GM23338 (cell line): Measurements from ENCODE around the gene USP46. TPM values are rescaled to one million over a fixed set of nuclear protein-coding genes. Genes with fewer than 3 reads are reported as not detected.
A peak's percentile ranks its signal among the peaks of the same experiment; 100 is the strongest.

ENCODE experiments used
- ATAC-seq: fragments of 200-7000 bp; cut with Tn5 transposase; 3 replicates; pipeline ENCODE4 v1.9.1; 2020
- DNase-seq: peaks from one replicate; pipeline ENCODE4 v3.0.0-alpha.2; 2015; ENCODE audit warnings: low spot score
- H2AFZ ChIP-seq: fragments of 200-600 bp; sonication (generic); 2 replicates; pipeline ENCODE4 v1.8.0; 2016; ENCODE audit warnings: antibody characterized with exemption, mild to moderate bottlenecking, moderate library complexity
- H3F3A ChIP-seq: fragments of 200-600 bp; sonication (generic); replicated peaks from 2 replicates; pipeline ENCODE4 v1.8.0; 2017; ENCODE audit warnings: antibody characterized with exemption, mixed run types, low read depth
- H3K27ac ChIP-seq: fragments of 200-600 bp; sonication (generic); 2 replicates; pipeline ENCODE4 v1.6.1; 2016; ENCODE audit warnings: low read depth
- H3K27me3 ChIP-seq: fragments of 200-600 bp; sonication (generic); 2 replicates; pipeline ENCODE4 v1.8.0; 2016; ENCODE audit warnings: mild to moderate bottlenecking, mixed run types, moderate library complexity; ENCODE audit not compliant: insufficient read depth
- H3K36me3 ChIP-seq: fragments of 200-600 bp; sonication (generic); 2 replicates; pipeline ENCODE4 v1.8.0; 2016; ENCODE audit warnings: mild to moderate bottlenecking; ENCODE audit not compliant: insufficient read depth
- H3K4me1 ChIP-seq: fragments of 200-600 bp; sonication (generic); 2 replicates; pipeline ENCODE4 v1.8.0; 2016; ENCODE audit warnings: mild to moderate bottlenecking, moderate library complexity; ENCODE audit not compliant: insufficient read depth
- H3K4me2 ChIP-seq: fragments of 200-600 bp; sonication (generic); 2 replicates; pipeline ENCODE4 v1.7.1; 2017; ENCODE audit warnings: mixed run types
- H3K4me3 ChIP-seq: fragments of 200-600 bp; sonication (generic); 2 replicates; pipeline ENCODE4 v1.6.1; 2016; ENCODE audit warnings: mixed run types
- H3K79me2 ChIP-seq: fragments of 200-600 bp; sonication (generic); replicated peaks from 2 replicates; pipeline ENCODE4 v1.8.0; 2017; ENCODE audit warnings: mild to moderate bottlenecking; ENCODE audit not compliant: insufficient read depth
- H3K9me2 ChIP-seq: fragments of 200-600 bp; sonication (generic); 2 replicates; pipeline ENCODE4 v1.8.0; 2017; ENCODE audit not compliant: insufficient read depth
- H4K20me1 ChIP-seq: fragments of 200-600 bp; sonication (generic); replicated peaks from 2 replicates; pipeline ENCODE4 v1.8.0; 2017; ENCODE audit warnings: mild to moderate bottlenecking; ENCODE audit not compliant: insufficient read depth
- H3K27ac Mint-ChIP-seq: 2 replicates; pipeline ENCODE4 v1.8.0; 2020; ENCODE audit warnings: inconsistent platforms, mild to moderate bottlenecking, moderate library complexity, mixed read lengths
- H3K27me3 Mint-ChIP-seq: 3 replicates; pipeline ENCODE4 v1.8.0; 2022; ENCODE audit warnings: low read depth, mild to moderate bottlenecking, moderate library complexity, mixed read lengths, inconsistent platforms; ENCODE audit not compliant: insufficient read depth, poor library complexity
- H3K36me3 Mint-ChIP-seq: 3 replicates; pipeline ENCODE4 v1.8.0; 2021; ENCODE audit warnings: low read depth, mild to moderate bottlenecking, inconsistent platforms, moderate library complexity, mixed read lengths
- H3K4me1 Mint-ChIP-seq: 3 replicates; pipeline ENCODE4 v1.8.0; 2020; ENCODE audit warnings: mild to moderate bottlenecking, inconsistent platforms, mixed read lengths
- H3K4me3 Mint-ChIP-seq: 3 replicates; pipeline ENCODE4 v1.8.0; 2021; ENCODE audit warnings: moderate library complexity, mild to moderate bottlenecking, inconsistent platforms, mixed read lengths
- H3K9me3 Mint-ChIP-seq: 3 replicates; pipeline ENCODE4 v1.8.0; 2020; ENCODE audit warnings: moderate library complexity, mild to moderate bottlenecking, inconsistent platforms, mixed read lengths
- CREB1 ChIP-seq: fragments of 250-450 bp; sonication (Bioruptor Pico); IDR thresholded peaks from 2 replicates; pipeline ENCODE4 v1.5.0; 2020; ENCODE audit warnings: low read depth, mild to moderate bottlenecking, moderate library complexity
- CTCF ChIP-seq, 2 experiments: fragments of 200-600 bp in 1 of 2; sonication (generic) in 1 of 2; conservative IDR thresholded peaks; 2 replicates each; pipeline versions ENCODE4 v1.5.1 to v1.6.1; 2016 to 2017; ENCODE audit warnings: antibody characterized with exemption in 2 of 2, low read depth in 2 of 2, mild to moderate bottlenecking in 2 of 2, moderate library complexity in 1 of 2
- ETS1 ChIP-seq: IDR thresholded peaks from 2 replicates; pipeline ENCODE4 v1.6.1; 2016; ENCODE audit warnings: antibody characterized with exemption
- EZH2 ChIP-seq: fragments of 200-600 bp; sonication (generic); IDR thresholded peaks from one replicate; pipeline ENCODE4 v1.8.0; 2017; ENCODE audit warnings: antibody characterized with exemption, mild to moderate bottlenecking, low read depth; ENCODE audit not compliant: unreplicated experiment
- EZH2phosphoT487 ChIP-seq: fragments of 200-600 bp; sonication (generic); IDR thresholded peaks from one replicate; pipeline ENCODE4 v1.8.1; 2018; ENCODE audit warnings: antibody characterized with exemption; ENCODE audit not compliant: unreplicated experiment
- JUNB ChIP-seq: IDR thresholded peaks from one replicate; pipeline ENCODE4 v1.6.1; 2016; ENCODE audit warnings: antibody characterized with exemption; ENCODE audit not compliant: unreplicated experiment
- NANOG ChIP-seq: IDR thresholded peaks from 2 replicates; pipeline ENCODE4 v1.6.1; 2016; ENCODE audit warnings: antibody characterized with exemption, borderline replicate concordance
- POLR2AphosphoS5 ChIP-seq: IDR thresholded peaks from 2 replicates; pipeline ENCODE4 v1.6.1; 2016; ENCODE audit warnings: antibody characterized with exemption, low read depth
- REST ChIP-seq: IDR thresholded peaks from one replicate; pipeline ENCODE4 v1.6.1; 2018; ENCODE audit warnings: antibody characterized with exemption; ENCODE audit not compliant: unreplicated experiment
- STAT1 ChIP-seq: IDR thresholded peaks from one replicate; pipeline ENCODE4 v1.6.1; 2016; ENCODE audit warnings: antibody characterized with exemption; ENCODE audit not compliant: unreplicated experiment
- ZNF114 ChIP-seq: fragments of 250-450 bp; sonication (Bioruptor Pico); IDR thresholded peaks from 2 replicates; pipeline ENCODE4 v1.5.0; 2020; ENCODE audit warnings: mild to moderate bottlenecking, moderate library complexity
- ZNF331 ChIP-seq: fragments of 250-450 bp; sonication (Bioruptor Pico); IDR thresholded peaks from 2 replicates; pipeline ENCODE4 v1.5.0; 2020; ENCODE audit warnings: low read depth, mild to moderate bottlenecking, moderate library complexity
- polyA plus RNA-seq: library from polyadenylated mRNA; unstranded; fragments of >200 nt; fragmentation: Nextera tagmentation; extraction: Ambion mirVana; gene quantifications from 2 replicates; pipeline ENCODE4 v1.2.1, GENCODE V29; 2016
- total RNA-seq: library from RNA; depleted of rRNA; stranded (reverse); fragments of >200 nt; shearing (Covaris generic); gene quantifications from 2 replicates; pipeline ENCODE4 v1.2.3, GENCODE V29; 2014
- TF ChIP-seq, protein P1 (sequence below): fragments of 250-450 bp; sonication (Bioruptor Pico); IDR thresholded peaks from 2 replicates; pipeline ENCODE4 v1.5.0; 2020; ENCODE audit warnings: mild to moderate bottlenecking, moderate library complexity

USP46 gene
- total and polyA plus RNA-seq, 2 experiments from 2014 or later: 40.5 to 59.4 TPM

DNA sequence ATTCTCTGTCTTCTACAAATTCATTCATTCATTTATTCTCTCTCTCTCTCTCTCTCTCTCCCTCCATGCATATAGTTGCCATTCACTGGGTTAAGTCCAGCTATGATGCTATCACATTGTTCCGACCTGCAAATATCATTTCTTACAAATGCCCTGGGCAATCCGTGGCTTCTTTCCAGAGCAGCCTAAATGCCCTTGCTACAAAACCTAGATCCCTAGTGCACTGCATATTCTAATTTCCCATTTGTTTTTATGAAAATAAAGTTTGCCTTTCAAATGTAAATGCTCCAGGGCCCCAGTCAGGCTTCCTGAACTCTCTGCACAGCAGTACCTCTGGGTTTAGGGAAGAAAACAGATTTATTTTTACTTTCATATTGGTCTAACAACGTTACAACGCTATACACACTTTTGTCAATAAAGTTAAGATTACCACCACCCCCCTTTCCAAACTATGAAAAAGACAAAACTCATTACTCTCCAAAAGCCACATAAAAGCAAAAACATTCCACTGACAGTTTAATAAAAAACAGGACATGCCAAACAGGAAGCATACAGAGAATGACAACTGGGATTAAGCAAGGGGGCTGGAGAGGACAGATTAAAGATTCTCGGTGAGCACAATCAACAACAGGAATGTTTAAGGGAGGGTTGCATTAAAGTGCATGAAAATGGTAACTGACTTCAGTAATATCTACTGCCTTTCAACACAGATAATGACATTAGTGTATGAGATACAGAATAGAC is 104.3 kb downstream of the USP46 start:
- no peaks in the 10 kb centered on the region for H3F3A ChIP-seq
- Mint-ChIP-seq H3K9me3 (no peaks in the 10 kb centered on the region; the same call in 2 of the 3 replicates), H3K27me3 (peaks cover 3% of the 10 kb centered on the region), H3K27ac (0 out of 2 replicates have a peak overlapping the region, but pooled peaks have one; percentile 1), H3K4me1 (peaks cover 29% of the 10 kb centered on the region), H3K36me3 (no peaks in the 10 kb centered on the region), H3K4me3 (no peak overlapping the region)
- no peak for ATAC-seq
- no peak overlapping the region for H2AFZ ChIP-seq
- 0 out of 2 replicates have a peak overlapping the region, but pooled peaks have one; percentile 7 for H3K4me3 ChIP-seq
- DNase-seq: no peak
- peaks cover 19% of the 10 kb centered on the region; the same call in 1 of the 2 replicates for H3K9me2 ChIP-seq
- peak overlapping the region; percentile 64 for H3K4me2 ChIP-seq
- H3K27ac ChIP-seq: no peak overlapping the region
- peaks cover 23% of the 10 kb centered on the region for H3K4me1 ChIP-seq
- TF ChIP-seq CTCF (conservative IDR thresholded peaks at IDR 0.05; ENCODE audit: low read depth in 2 of 2) (no peak), JUNB (no peak), EZH2phosphoT487 (no peak), EZH2 (no peak), ZNF114 (CRISPR knock-in tag) (no peak), REST (no peak), POLR2AphosphoS5 (no peak), ETS1 (no peak), CREB1 (CRISPR knock-in tag) (no peak), NANOG (no peak), STAT1 (no peak), ZNF331 (CRISPR knock-in tag) (no peak)
- TF ChIP-seq, protein P1, sequence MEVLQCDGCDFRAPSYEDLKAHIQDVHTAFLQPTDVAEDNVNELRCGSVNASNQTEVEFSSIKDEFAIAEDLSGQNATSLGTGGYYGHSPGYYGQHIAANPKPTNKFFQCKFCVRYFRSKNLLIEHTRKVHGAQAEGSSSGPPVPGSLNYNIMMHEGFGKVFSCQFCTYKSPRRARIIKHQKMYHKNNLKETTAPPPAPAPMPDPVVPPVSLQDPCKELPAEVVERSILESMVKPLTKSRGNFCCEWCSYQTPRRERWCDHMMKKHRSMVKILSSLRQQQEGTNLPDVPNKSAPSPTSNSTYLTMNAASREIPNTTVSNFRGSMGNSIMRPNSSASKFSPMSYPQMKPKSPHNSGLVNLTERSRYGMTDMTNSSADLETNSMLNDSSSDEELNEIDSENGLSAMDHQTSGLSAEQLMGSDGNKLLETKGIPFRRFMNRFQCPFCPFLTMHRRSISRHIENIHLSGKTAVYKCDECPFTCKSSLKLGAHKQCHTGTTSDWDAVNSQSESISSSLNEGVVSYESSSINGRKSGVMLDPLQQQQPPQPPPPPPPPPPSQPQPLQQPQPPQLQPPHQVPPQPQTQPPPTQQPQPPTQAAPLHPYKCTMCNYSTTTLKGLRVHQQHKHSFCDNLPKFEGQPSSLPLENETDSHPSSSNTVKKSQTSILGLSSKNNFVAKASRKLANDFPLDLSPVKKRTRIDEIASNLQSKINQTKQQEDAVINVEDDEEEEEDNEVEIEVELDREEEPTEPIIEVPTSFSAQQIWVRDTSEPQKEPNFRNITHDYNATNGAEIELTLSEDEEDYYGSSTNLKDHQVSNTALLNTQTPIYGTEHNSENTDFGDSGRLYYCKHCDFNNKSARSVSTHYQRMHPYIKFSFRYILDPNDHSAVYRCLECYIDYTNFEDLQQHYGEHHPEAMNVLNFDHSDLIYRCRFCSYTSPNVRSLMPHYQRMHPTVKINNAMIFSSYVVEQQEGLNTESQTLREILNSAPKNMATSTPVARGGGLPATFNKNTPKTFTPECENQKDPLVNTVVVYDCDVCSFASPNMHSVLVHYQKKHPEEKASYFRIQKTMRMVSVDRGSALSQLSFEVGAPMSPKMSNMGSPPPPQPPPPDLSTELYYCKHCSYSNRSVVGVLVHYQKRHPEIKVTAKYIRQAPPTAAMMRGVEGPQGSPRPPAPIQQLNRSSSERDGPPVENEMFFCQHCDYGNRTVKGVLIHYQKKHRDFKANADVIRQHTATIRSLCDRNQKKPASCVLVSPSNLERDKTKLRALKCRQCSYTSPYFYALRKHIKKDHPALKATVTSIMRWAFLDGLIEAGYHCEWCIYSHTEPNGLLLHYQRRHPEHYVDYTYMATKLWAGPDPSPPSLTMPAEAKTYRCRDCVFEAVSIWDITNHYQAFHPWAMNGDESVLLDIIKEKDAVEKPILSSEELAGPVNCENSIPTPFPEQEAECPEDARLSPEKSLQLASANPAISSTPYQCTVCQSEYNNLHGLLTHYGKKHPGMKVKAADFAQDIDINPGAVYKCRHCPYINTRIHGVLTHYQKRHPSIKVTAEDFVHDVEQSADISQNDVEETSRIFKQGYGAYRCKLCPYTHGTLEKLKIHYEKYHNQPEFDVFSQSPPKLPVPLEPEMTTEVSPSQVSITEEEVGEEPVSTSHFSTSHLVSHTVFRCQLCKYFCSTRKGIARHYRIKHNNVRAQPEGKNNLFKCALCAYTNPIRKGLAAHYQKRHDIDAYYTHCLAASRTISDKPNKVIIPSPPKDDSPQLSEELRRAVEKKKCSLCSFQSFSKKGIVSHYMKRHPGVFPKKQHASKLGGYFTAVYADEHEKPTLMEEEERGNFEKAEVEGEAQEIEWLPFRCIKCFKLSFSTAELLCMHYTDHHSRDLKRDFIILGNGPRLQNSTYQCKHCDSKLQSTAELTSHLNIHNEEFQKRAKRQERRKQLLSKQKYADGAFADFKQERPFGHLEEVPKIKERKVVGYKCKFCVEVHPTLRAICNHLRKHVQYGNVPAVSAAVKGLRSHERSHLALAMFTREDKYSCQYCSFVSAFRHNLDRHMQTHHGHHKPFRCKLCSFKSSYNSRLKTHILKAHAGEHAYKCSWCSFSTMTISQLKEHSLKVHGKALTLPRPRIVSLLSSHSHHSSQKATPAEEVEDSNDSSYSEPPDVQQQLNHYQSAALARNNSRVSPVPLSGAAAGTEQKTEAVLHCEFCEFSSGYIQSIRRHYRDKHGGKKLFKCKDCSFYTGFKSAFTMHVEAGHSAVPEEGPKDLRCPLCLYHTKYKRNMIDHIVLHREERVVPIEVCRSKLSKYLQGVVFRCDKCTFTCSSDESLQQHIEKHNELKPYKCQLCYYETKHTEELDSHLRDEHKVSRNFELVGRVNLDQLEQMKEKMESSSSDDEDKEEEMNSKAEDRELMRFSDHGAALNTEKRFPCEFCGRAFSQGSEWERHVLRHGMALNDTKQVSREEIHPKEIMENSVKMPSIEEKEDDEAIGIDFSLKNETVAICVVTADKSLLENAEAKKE (CRISPR knock-in tag): no peak
- no peaks in the 10 kb centered on the region for H3K27me3 ChIP-seq
- H4K20me1 ChIP-seq: no peaks in the 10 kb centered on the region
- no peaks in the 10 kb centered on the region for H3K36me3 ChIP-seq
- no peaks in the 10 kb centered on the region for H3K79me2 ChIP-seq
